ENCODE results near the gene CRYGD.
A peak's percentile ranks its signal among the peaks of the same experiment; 100 is the strongest.

Gene CRYGD

GRCh38 chr2:208090420-208090819, 33.9 kb downstream of the CRYGD start:
- in situ Hi-C loops (cut with MboI; ENCODE audit: low pct_unique_long_range_greater_than_20kb, low sequenced_read_pairs, unreplicated experiment), result no loop called here
- TF ChIP-seq CTCF (IDR thresholded peaks at IDR 0.05; ENCODE audit: extremely low read depth, insufficient read depth, missing control alignments), result no peak
- DNase-seq (ENCODE audit: low spot score), result no peak

GRCh38 chr2:208086029-208086428, 38.3 kb downstream of the CRYGD start:
- in situ Hi-C loops (cut with MboI; ENCODE audit: low pct_unique_long_range_greater_than_20kb, low sequenced_read_pairs, unreplicated experiment), result no loop called here
- TF ChIP-seq CTCF (IDR thresholded peaks at IDR 0.05; ENCODE audit: extremely low read depth, insufficient read depth, missing control alignments), result no peak
- DNase-seq (ENCODE audit: low spot score), result no peak

GRCh38 chr2:208083807-208084206, 40.5 kb downstream of the CRYGD start:
- DNase-seq (ENCODE audit: low spot score), result no peak
- no peak for TF ChIP-seq CTCF (IDR thresholded peaks at IDR 0.05; ENCODE audit: extremely low read depth, insufficient read depth, missing control alignments)
- in situ Hi-C loops (cut with MboI; ENCODE audit: low pct_unique_long_range_greater_than_20kb, low sequenced_read_pairs, unreplicated experiment), result no loop called here

GRCh38 chr2:208077276-208077675, 47.0 kb downstream of the CRYGD start:
- no peak for TF ChIP-seq CTCF (IDR thresholded peaks at IDR 0.05; ENCODE audit: extremely low read depth, insufficient read depth, missing control alignments)
- in situ Hi-C loops (cut with MboI; ENCODE audit: low pct_unique_long_range_greater_than_20kb, low sequenced_read_pairs, unreplicated experiment), result no loop called here
- DNase-seq (ENCODE audit: low spot score), result no peak

- TF ChIP-seq CTCF (IDR thresholded peaks at IDR 0.05; ENCODE audit: extremely low read depth, insufficient read depth, missing control alignments), result no peak
- in situ Hi-C loops (cut with MboI; ENCODE audit: low pct_unique_long_range_greater_than_20kb, low sequenced_read_pairs, unreplicated experiment), result no loop called here
- DNase-seq (ENCODE audit: low spot score), result no peak
Measured at GRCh38 chr2:208074610-208075356, 49.5 kb downstream of the CRYGD start.

GRCh38 chr2:208072250-208072892, 52.0 kb downstream of the CRYGD start:
- in situ Hi-C loops (cut with MboI; ENCODE audit: low pct_unique_long_range_greater_than_20kb, low sequenced_read_pairs, unreplicated experiment), result no loop called here
- peak; percentile 66 for DNase-seq (ENCODE audit: low spot score)
- peak; percentile 89 for TF ChIP-seq CTCF (IDR thresholded peaks at IDR 0.05; ENCODE audit: extremely low read depth, insufficient read depth, missing control alignments)

Measured in GM13977 (cell line).